ENCODE measurements around the gene PARVA. TPM values are rescaled to one million over a fixed set of nuclear protein-coding genes. Genes with fewer than 3 reads are reported as not detected.

Gene PARVA
- total and polyA plus RNA-seq, 4 donors: 3.1 to 11.7 (median 11.2) TPM

DNA sequence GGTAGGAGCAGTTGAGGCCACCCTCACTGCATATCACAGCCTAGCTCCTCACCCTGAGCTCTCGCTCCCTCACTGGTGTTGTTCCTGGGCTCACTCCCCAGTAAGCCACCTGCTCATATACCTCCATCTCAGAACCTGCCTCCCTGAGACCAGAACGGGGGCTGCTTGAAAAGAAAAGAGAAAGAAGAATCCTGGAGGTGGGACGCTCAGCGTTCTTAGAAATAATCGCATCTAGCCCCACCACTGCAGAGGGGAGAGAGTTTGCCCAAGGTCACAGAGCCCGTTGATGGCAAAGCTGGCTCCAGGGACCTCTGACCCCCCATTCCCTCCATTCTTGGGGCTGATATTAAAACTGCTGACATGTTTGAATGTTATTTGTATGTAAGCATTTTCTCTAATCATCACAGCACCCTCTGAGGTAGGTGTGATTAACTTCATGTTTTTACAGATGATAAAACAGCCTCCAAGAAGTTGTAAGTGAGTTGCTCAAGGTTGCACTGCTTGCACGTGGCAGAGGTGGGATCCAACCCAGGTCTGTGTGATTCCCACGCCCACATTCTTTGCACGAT, 164.3 kb downstream of the PARVA start (continued):
- TF ChIP-seq, protein P1, sequence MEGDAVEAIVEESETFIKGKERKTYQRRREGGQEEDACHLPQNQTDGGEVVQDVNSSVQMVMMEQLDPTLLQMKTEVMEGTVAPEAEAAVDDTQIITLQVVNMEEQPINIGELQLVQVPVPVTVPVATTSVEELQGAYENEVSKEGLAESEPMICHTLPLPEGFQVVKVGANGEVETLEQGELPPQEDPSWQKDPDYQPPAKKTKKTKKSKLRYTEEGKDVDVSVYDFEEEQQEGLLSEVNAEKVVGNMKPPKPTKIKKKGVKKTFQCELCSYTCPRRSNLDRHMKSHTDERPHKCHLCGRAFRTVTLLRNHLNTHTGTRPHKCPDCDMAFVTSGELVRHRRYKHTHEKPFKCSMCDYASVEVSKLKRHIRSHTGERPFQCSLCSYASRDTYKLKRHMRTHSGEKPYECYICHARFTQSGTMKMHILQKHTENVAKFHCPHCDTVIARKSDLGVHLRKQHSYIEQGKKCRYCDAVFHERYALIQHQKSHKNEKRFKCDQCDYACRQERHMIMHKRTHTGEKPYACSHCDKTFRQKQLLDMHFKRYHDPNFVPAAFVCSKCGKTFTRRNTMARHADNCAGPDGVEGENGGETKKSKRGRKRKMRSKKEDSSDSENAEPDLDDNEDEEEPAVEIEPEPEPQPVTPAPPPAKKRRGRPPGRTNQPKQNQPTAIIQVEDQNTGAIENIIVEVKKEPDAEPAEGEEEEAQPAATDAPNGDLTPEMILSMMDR (IDR thresholded peaks at IDR 0.05; ENCODE audit: low read depth, low read length, missing input control): no peak
- no peak for TF ChIP-seq HNF4A (conservative IDR thresholded peaks at IDR 0.05)

DNA sequence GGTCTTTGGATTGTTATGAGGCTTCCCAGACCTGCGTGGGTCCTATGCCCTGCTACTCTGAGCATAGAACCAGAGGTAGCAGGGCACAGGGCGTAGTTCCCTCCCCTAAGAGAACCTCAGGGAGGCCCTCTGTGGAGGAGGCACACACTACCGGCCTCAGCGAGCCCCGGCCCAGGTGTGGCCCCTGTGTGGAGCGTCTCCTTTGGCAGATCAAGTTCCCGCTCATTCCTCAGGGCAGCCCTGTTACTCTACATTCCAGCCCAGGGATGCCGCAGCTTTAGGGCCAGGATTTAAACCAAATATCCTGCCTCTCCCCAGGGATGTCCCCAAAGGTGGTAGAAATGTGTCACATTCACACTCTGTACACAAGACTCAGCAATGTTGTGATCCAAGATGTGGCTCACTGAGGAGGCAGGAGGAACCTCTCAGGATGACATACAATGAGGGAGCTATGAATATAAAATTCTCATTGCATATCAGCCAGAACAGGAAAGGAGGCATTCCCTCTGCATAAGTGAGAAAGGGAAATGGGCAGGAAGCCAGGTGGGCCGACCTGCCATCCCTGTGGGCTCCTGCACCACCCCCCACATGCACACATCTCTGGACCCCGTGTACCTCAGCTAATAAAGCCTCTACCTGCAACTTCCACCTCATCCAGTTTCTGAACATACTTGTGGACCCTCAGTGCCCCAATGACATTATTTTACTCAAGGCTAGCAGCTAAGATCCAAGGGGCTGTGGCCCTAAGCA, 165.0 kb downstream of the PARVA start:
- H3K27ac ChIP-seq (ENCODE audit: low read depth in 1 of 2, low read length in 2 of 2): no peak overlapping the region
- no peak for TF ChIP-seq HNF4G (IDR thresholded peaks at IDR 0.05)
- TF ChIP-seq, protein P2, sequence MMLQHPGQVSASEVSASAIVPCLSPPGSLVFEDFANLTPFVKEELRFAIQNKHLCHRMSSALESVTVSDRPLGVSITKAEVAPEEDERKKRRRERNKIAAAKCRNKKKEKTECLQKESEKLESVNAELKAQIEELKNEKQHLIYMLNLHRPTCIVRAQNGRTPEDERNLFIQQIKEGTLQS (IDR thresholded peaks at IDR 0.05): no peak
- TF ChIP-seq JUND (IDR thresholded peaks at IDR 0.05): no peak
- TF ChIP-seq, protein P3, sequence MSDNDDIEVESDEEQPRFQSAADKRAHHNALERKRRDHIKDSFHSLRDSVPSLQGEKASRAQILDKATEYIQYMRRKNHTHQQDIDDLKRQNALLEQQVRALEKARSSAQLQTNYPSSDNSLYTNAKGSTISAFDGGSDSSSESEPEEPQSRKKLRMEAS (IDR thresholded peaks at IDR 0.05): no peak
- no peak for TF ChIP-seq EGR1 (IDR thresholded peaks at IDR 0.05; ENCODE audit: low read depth in 2 of 2)
- H3K9me3 ChIP-seq (ENCODE audit: control insufficient read depth in 4 of 4, low read length in 3 of 4): no peaks in the 10 kb centered on the region
- DNase-seq (ENCODE audit: low spot score): no peak
- H3K9ac ChIP-seq (ENCODE audit: low read depth in 1 of 2, low read length in 2 of 2): no peak overlapping the region
- 74% methylated on average over 10 of the region's 10 CpGs for WGBS
- no peak overlapping the region for H3K4me3 ChIP-seq (ENCODE audit: low read depth in 1 of 3, low read length in 3 of 3)
- peaks cover 0 to 4% (median 0%) of the 10 kb centered on the region in 4 donors for H3K4me1 ChIP-seq (ENCODE audit: control insufficient read depth in 4 of 4, insufficient read depth in 4 of 4, low read length in 3 of 4)
- no peaks in the 10 kb centered on the region for H3K36me3 ChIP-seq (ENCODE audit: control insufficient read depth in 4 of 4, insufficient read depth in 3 of 4, low read depth in 1 of 4, low read length in 3 of 4)
- no peaks in the 10 kb centered on the region for H3K27me3 ChIP-seq (ENCODE audit: control insufficient read depth in 4 of 4, insufficient read depth in 4 of 4, low read length in 3 of 4)

DNA sequence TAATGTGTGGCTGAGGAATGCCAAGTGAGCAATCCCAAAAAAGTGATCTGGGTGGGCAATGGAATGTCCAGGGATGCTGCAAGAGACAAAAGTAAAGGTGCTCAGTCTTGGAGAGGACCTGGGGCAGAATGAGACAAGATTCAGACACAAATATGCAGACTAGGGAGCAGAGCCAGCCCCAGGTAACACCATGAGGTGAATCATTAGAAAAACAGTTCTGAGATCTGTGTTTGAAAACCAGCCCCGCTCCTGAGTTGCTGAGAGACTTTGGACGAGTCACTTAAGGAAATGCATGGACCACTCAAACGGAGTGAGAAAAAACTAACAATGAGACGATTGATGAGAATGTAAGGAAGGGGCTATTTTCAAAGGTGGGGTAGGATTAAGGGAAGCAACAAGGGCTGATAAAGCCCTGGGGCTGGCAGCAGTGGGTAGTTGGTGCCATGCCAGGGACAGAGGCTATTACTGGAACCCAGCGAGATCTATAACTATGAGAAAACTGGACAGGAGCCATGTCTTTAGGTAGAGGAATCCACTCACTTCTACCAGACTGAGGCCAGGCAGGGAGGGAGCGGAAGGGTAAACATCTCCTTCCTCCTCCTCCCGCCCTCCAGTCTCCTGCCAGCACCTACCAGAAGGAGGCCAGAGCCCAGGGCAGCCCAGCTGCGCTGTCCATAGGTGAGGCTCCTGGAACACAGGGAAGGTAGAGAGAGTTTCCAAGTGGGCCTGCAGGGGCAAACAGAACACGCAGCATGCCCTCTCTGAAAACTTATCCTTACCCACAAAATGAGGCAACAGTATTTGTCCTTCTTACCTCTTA, 166.4 kb downstream of the PARVA start:
- H3K9ac ChIP-seq (ENCODE audit: low read depth in 1 of 2, low read length in 2 of 2): no peak overlapping the region
- no peak overlapping the region for H3K4me3 ChIP-seq (ENCODE audit: low read depth in 1 of 3, low read length in 3 of 3)
- no peaks in the 10 kb centered on the region for H3K36me3 ChIP-seq (ENCODE audit: control insufficient read depth in 4 of 4, insufficient read depth in 3 of 4, low read depth in 1 of 4, low read length in 3 of 4)
- H3K27ac ChIP-seq (ENCODE audit: low read depth in 1 of 2, low read length in 2 of 2): no peak overlapping the region
- no peak for TF ChIP-seq HNF4G (IDR thresholded peaks at IDR 0.05)
- TF ChIP-seq, protein P4, sequence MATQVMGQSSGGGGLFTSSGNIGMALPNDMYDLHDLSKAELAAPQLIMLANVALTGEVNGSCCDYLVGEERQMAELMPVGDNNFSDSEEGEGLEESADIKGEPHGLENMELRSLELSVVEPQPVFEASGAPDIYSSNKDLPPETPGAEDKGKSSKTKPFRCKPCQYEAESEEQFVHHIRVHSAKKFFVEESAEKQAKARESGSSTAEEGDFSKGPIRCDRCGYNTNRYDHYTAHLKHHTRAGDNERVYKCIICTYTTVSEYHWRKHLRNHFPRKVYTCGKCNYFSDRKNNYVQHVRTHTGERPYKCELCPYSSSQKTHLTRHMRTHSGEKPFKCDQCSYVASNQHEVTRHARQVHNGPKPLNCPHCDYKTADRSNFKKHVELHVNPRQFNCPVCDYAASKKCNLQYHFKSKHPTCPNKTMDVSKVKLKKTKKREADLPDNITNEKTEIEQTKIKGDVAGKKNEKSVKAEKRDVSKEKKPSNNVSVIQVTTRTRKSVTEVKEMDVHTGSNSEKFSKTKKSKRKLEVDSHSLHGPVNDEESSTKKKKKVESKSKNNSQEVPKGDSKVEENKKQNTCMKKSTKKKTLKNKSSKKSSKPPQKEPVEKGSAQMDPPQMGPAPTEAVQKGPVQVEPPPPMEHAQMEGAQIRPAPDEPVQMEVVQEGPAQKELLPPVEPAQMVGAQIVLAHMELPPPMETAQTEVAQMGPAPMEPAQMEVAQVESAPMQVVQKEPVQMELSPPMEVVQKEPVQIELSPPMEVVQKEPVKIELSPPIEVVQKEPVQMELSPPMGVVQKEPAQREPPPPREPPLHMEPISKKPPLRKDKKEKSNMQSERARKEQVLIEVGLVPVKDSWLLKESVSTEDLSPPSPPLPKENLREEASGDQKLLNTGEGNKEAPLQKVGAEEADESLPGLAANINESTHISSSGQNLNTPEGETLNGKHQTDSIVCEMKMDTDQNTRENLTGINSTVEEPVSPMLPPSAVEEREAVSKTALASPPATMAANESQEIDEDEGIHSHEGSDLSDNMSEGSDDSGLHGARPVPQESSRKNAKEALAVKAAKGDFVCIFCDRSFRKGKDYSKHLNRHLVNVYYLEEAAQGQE (IDR thresholded peaks at IDR 0.05): no peak
- no peak for DNase-seq (ENCODE audit: low spot score)
- no peaks in the 10 kb centered on the region for H3K27me3 ChIP-seq (ENCODE audit: control insufficient read depth in 4 of 4, insufficient read depth in 4 of 4, low read length in 3 of 4)
- H3K9me3 ChIP-seq (ENCODE audit: control insufficient read depth in 4 of 4, low read length in 3 of 4): no peaks in the 10 kb centered on the region
- no peaks in the 10 kb centered on the region for H3K4me1 ChIP-seq (ENCODE audit: control insufficient read depth in 4 of 4, insufficient read depth in 4 of 4, low read length in 3 of 4)
- WGBS: 89% methylated on average over 9 of the region's 9 CpGs

Measured in liver (tissue), 9 donors.